AG09309 (cell line): ENCODE data around the gene IL23R.
A peak's percentile ranks its signal among the peaks of the same experiment; 100 is the strongest.

Experiments used
- DNase-seq: peaks from one replicate; pipeline ENCODE4 v3.0.0-alpha.2; 2010; ENCODE audit warnings: low read depth
- H3K4me3 ChIP-seq: 2 replicates; pipeline ENCODE4 v1.5.1; 2011; ENCODE audit warnings: mild to moderate bottlenecking, low read depth, low read length, moderate library complexity; ENCODE audit not compliant: control insufficient read depth
- CTCF ChIP-seq: IDR thresholded peaks from 2 replicates; pipeline ENCODE4 v1.5.1; 2011; ENCODE audit warnings: mild to moderate bottlenecking, low read depth, low read length, inconsistent platforms; ENCODE audit not compliant: insufficient read depth, control insufficient read depth; ENCODE audit errors: missing control alignments

The IL23R gene

DNA sequence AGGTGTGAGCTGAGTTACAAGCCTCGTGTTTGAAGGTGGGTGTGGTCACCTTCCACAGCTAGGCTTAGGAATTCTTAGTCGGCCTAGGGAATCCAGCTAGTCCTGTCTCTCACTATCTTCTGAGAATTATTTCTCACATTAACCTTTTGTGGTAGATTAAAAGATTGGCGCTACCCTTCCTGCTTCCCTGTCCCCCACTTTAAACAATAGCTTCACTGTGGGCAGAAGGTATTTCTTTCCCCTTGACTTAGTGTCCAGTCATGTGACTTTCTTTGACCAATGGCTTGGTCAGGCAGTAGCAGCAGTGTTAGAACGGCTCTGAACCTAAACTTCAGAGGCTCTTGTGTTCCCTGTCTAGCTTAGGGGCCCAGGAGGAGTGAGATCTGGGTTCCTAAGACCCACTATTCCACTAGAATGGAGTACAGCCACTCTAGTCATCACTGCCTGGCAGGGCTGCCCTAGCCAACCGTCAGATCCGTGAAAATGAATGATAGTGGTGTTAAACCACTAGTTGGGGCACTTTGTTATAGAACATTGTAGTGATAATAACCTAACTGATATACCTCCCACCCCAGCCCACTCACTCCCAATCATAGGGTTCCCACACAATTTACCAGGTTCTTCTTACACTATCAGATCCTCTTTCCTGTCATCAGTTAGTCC lies 17.6 kb upstream of the IL23R start:
- no peak for DNase-seq
- no peak overlapping the region for H3K4me3 ChIP-seq
- no peak for TF ChIP-seq CTCF

DNA sequence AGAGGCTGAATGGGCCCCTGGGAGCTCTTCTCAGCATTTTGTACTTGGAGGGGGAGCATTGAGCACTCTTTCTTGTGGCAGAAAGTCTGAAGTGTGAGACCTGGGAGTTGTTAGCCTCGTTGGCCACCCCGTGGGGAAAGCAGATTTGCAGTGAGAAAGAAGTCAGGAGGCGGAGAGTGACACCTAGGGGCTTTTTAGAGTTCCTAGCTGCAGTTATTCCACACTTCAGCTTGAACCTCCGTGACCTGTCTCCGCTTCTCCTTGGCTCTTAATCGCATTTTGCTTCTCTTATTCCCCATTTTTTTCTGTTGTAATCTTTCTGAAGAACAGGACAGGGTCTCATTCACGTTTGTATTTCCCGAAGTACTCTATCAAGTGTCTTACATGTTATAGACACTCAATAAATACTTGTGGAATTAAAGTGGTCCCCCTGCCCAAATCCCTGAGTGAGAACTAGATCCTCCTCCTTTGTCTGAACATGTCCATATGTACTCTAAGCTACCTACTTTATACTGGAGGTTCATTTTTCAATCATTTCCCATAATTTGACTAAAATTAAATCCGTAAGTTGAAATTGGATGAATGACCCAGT lies 17.0 kb upstream of the IL23R start:
- DNase-seq, result peak; percentile 61
- H3K4me3 ChIP-seq, result no peak overlapping the region
- TF ChIP-seq CTCF, result peak; percentile 92

DNA sequence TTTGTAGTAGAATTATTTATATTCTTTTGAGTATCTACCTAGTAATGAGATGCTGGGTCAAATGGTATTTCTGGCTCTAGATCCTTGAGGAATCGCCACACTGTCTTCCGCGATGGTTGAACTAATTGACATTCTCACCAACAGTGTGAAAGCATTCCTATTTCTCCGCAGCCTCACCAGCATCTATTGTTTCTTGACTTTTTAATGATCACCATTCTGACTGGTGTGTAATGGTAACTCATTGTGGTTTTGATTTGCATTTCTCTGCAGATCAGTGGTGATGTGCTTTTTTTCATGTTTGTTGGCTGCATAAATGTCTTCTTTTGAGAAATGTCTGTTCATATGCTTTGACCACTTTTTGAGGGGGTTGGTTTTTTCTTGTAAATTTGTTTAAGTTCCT lies 15.3 kb upstream of the IL23R start:
- no peak for TF ChIP-seq CTCF
- H3K4me3 ChIP-seq, result no peak overlapping the region
- DNase-seq, result no peak

GRCh38 chr1:67158401-67158800 lies 7.9 kb upstream of the IL23R start:
- no peak overlapping the region for H3K4me3 ChIP-seq
- no peak for DNase-seq
- TF ChIP-seq CTCF, result no peak

DNA sequence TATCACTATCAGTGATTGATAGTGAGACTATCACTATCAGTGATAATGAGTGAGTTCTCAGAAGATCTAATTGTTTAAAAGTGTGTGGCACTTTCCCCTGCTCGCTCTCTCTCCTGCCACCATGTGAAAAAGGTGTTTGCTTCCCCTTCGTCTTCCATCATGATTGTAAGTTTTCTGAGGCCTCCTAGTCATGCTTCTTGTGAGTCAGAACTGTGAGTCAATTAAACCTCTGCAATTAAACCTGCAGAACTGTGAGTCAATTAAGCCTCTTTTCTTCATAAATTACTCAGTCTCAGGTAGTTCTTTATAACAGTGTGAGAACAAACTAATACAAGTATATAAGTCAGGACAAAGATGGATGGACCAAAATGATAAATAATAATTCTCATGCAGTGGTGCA lies 7.0 kb upstream of the IL23R start:
- DNase-seq, result no peak
- TF ChIP-seq CTCF, result no peak
- no peak overlapping the region for H3K4me3 ChIP-seq

DNA sequence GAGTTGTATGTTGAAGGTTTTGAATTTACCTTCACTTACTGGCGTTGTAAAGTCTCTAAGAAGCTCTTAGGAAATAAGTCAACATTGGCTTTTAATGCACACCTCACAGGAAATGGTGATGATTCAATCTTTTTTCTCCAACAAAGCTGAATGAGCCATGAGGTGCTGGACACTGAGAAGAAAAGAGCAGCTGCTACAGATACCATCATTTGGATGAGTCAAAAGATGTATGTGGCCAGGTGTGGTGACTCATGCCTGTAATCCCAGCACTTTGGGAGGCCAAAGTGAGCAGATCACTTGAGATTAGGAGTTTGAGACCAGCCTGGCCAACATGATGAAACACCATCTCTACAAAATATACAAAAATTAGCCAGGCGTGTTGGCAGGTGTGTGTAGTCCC lies 3.3 kb upstream of the IL23R start:
- DNase-seq, result no peak
- no peak overlapping the region for H3K4me3 ChIP-seq
- TF ChIP-seq CTCF, result no peak

DNA sequence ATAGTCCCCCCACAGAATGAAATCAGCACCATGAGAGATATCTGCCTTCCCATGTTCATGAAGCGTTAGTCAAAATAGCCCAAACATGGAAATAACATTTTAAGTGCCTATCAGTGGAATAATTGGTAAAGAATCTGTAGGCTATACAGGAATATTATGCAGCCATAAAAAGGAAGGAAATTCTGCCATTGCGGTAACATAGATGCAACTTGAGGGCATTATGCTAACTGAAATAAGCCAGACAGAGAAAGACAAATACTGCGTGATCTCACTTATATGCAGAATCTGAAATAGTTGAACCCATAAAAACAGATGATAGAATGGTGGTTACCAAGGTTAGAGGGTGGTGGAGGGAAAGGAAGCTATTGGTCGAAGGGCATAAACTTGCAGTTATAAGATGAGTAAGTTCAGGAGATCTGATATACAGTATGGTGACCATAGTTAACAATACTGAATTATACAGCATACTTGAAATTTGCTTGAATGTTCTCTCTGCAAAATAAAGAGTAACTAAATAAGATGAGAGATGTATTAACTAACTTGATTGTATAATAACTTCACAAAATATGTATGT lies 699 bp upstream of the IL23R start:
- no peak for DNase-seq
- no peak overlapping the region for H3K4me3 ChIP-seq
- no peak for TF ChIP-seq CTCF
